Ovary (tissue), 9 donors: ENCODE measurements around the gene ARHGAP45. TPM values are rescaled to one million over a fixed set of nuclear protein-coding genes. Genes with fewer than 3 reads are reported as not detected.
A peak's percentile ranks its signal among the peaks of the same experiment; 100 is the strongest.

ENCODE experiments used
- DNase-seq, 5 donors: peaks; one replicate each; pipeline ENCODE4 v3.0.0-alpha.2; 2019 to 2020
- H3K27ac ChIP-seq, 2 donors: fragments of 200-600 bp; one replicate each; pipeline versions ENCODE4 v1.5.1 to v1.8.0; 2019 to 2022
- H3K27me3 ChIP-seq: fragments of 200-600 bp; one replicate; pipeline ENCODE4 v1.8.0; 2022
- H3K36me3 ChIP-seq: fragments of 200-600 bp; sonication (generic); one replicate; pipeline ENCODE4 v1.5.1; 2019
- H3K4me1 ChIP-seq: one replicate; pipeline ENCODE4 v1.8.1; 2013; ENCODE audit warnings: mild to moderate bottlenecking, moderate library complexity; ENCODE audit not compliant: insufficient read depth
- H3K4me3 ChIP-seq: fragments of 200-600 bp; sonication (generic); one replicate; pipeline ENCODE4 v1.5.1; 2017
- H3K9me3 ChIP-seq, 2 donors: fragments of 200-600 bp in 1 of 2; sonication (generic) in 1 of 2; one replicate each; pipeline versions ENCODE4 v1.5.1 to v1.8.1; 2013 to 2019; ENCODE audit warnings: mild to moderate bottlenecking in 1 of 2, moderate library complexity in 1 of 2
- EP300 ChIP-seq: sonication (generic); formaldehyde crosslinking; IDR thresholded peaks from one replicate; pipeline ENCODE4 v1.6.1; 2017; ENCODE audit warnings: antibody characterized with exemption
- POLR2A ChIP-seq: fragments of 450-650 bp; IDR thresholded peaks from one replicate; pipeline ENCODE4 v1.6.1; 2017; ENCODE audit warnings: antibody characterized with exemption, mild to moderate bottlenecking, moderate library complexity
- WGBS, 3 donors: extraction: QIAGEN DNeasy Blood & Tissue Kit in 1 of 3; methylation state at CpG; one replicate each; pipeline versions ENCODE4 v1.1.5 to v1.1.7; 2013 to 2017; 5-methylcytosine and 5-hydroxymethylcytosine counted together
- intact Hi-C, 4 donors: fragments of 100-400 bp; cut with DNase I; formaldehyde crosslinking; loops; one replicate each; pipeline versions ENCODE4 v1.11.0 to v1.15.1; 2022 to 2023
- polyA plus RNA-seq, 2 donors: library from polyadenylated mRNA; stranded (reverse); fragments of 200-250 nt in 1 of 2; fragments of 350-450 nt in 1 of 2; fragmentation: Illumina TruSeq in 1 of 2; extraction: RNeasy Lipid Tissue Mini Kit (QIAGEN cat#74804) in 1 of 2; gene quantifications; one replicate each; pipeline ENCODE4 v1.2.3, GENCODE V29; 2013 to 2014
- total RNA-seq, 7 donors: library from RNA; depleted of rRNA in 2 of 7; stranded (reverse); fragments of >200 nt in 2 of 7; fragmentation: NEBNext Ultra II Directional in 3 of 7; extraction: Animal tissue kit (Norgen Biotek cat#: 25700) in 3 of 7; gene quantifications; one replicate each; pipeline versions ENCODE4 v1.1.0 to v1.2.4, GENCODE V29; 2016 to 2023
- TF ChIP-seq, protein P1 (sequence below), 3 donors: fragments of 450-650 bp in 2 of 3; fragments of 200-600 bp in 1 of 3; IDR thresholded peaks; one replicate each; pipeline versions ENCODE4 v1.5.1 to v1.8.0; 2016 to 2022; ENCODE audit warnings: antibody characterized with exemption in 3 of 3, mild to moderate bottlenecking in 1 of 3
- donor health status: DM: no; HTN: no; CAD: no; lungs with moderate emphysema.
- donor health status: DM: no; HTN: no; CAD: no.
- donor health status: Bipolar disorder and iron deficiency.
- donor health status: DM: yes; HTN: yes; CAD: no.
- donor health status: DM: no; HTN: no; CAD: no.
- donor health status: DM: yes; HTN: yes; CAD: no.

ARHGAP45 gene
- total and polyA plus RNA-seq, 9 donors = 1.0 to 10.6 (median 7.0) TPM

DNA sequence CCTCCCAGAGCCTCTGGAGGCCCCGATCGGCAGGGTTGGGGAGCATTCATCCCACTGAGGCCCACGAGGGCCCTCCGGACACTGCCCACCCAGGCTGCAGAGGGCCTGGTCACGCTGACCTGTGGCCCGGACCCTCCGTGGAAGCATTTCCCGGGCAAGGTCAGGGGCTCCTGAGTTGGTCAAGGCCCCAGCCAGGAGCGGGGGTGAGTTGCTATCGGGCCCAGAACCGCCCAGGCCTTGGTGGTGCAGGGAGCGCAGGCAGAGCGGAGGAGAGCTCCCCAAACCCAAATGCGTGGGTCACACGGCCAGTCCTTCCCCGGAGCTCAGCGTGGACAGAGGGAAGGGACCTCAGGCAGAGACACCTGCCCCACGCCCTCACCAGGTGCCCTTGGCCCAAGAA lies 62.6 kb downstream of the ARHGAP45 start:
- no peak for DNase-seq
- H3K4me1 ChIP-seq = peaks cover 22% of the 10 kb centered on the region
- H3K9me3 ChIP-seq = no peaks in the 10 kb centered on the region
- H3K36me3 ChIP-seq = no peaks in the 10 kb centered on the region
- H3K27ac ChIP-seq = no peak overlapping the region
- H3K27me3 ChIP-seq = no peaks in the 10 kb centered on the region
- 80 to 84% (median 80%) methylated on average over 15 to 18 of the region's 18 CpGs for WGBS, 3 donors
- TF ChIP-seq POLR2A (no peak), EP300 (no peak)
- TF ChIP-seq, protein P1, sequence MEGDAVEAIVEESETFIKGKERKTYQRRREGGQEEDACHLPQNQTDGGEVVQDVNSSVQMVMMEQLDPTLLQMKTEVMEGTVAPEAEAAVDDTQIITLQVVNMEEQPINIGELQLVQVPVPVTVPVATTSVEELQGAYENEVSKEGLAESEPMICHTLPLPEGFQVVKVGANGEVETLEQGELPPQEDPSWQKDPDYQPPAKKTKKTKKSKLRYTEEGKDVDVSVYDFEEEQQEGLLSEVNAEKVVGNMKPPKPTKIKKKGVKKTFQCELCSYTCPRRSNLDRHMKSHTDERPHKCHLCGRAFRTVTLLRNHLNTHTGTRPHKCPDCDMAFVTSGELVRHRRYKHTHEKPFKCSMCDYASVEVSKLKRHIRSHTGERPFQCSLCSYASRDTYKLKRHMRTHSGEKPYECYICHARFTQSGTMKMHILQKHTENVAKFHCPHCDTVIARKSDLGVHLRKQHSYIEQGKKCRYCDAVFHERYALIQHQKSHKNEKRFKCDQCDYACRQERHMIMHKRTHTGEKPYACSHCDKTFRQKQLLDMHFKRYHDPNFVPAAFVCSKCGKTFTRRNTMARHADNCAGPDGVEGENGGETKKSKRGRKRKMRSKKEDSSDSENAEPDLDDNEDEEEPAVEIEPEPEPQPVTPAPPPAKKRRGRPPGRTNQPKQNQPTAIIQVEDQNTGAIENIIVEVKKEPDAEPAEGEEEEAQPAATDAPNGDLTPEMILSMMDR (IDR thresholded peaks at IDR 0.05) = no peak
- intact Hi-C loops = no loop called here
- H3K4me3 ChIP-seq = no peak overlapping the region

DNA sequence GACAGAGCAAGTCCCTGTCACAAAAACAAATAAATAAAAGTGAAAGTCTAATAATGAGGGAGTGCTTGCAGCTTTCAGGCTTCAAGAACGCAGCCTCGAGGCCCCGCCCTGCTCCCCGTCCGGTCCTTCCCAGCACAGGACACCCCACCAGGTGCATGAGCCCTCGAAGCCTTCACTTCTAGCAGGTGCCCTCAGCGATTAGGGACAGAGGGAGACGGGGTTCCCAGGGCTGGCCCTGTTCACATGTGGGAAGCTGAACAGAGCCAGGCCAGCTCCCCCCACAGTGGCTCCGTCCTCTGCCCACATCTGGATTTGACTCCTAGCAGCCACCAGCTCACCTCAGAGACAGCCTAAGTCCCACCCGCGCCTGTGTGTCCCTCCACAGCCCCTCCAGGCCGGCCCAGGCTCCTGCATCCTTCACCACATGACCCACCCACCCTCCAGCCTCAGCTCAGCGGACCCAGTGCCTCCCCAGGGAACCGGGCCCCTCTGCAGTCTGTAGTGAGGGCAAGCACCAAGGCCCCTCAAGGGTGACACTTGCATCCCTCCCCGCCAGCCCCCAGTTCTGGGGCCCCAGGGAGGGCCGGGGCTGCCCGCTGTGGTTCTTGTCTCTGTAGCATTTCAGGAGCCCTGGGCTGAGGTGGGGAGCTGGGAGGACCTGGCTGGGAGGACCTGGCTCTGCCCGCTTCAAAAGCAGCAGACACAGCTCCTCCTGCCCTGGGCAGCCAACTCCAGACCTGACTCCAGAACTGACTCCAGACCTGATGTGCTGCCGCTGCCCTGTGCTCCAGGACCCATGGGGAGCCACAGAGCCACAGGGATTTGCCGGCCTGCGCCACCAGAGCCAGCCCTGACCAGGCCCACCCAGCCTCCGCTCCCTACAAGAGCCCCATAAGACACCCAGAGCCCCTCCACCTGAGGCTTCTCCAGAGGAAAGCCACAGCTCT lies 64.1 kb downstream of the ARHGAP45 start:
- WGBS, 3 donors = 62 to 77% (median 68%) methylated on average over 19 to 22 of the region's 22 CpGs
- Histone ChIP-seq H3K9me3 (no peaks in the 10 kb centered on the region), H3K27ac (peak overlapping the region; percentile 40 to 79), H3K4me1 (peaks cover 22% of the 10 kb centered on the region), H3K27me3 (no peaks in the 10 kb centered on the region), H3K36me3 (no peaks in the 10 kb centered on the region), H3K4me3 (peak overlapping the region; percentile 67)
- intact Hi-C loops = loop anchor here in 1 of 4 donors (5.0 kb wide), 1 partner anchor 36 kb away; no protein-coding TSS in a partner anchor
- TF ChIP-seq, protein P1 (IDR thresholded peaks at IDR 0.05) = no peak
- no peak for TF ChIP-seq EP300
- TF ChIP-seq POLR2A = no peak
- peak in 1 of 5 donors; percentile 43 for DNase-seq

DNA sequence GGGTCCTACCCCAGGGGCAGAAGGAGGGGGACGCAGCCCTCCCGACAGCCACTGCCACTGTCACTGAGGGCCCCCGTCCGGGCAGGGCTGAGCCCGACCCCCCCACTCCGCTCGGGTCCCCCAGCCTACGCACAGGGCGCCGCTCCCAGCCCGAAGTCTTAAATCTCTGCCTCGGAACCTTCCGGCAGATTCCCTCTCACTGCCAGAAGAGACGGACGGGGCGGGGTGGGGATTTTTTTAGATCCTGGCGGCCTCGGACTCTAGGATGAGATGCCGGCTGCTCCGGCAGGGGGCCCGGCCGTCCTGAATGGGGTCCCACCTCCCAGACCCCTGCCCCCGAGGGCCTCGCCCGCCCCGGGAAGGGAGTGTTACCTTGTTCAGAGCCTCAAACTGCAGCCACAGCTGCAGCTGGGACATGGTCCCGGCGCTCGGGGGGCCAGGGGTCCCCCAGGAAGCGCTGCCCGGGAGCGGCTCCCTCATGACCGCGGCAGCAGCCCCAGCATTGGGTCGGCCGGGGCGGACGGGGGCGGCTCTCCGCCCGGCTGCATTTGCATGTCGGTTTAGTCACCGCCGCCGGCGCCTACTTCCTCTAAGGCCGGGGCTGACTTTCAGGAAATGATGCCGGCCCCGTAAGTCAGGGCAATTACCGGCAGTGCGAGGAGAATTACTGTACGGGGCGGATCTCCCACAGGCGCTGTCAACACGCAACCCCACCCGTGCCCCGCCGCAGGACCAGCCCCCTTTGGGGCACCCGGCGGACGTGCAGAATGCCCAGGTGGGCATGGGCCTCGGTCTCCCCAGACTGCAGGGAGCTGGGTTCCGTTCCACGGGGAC lies 65.0 kb downstream of the ARHGAP45 start:
- intact Hi-C loops = loop anchor here in 1 of 4 donors (5.0 kb wide), 1 partner anchor 35 kb away; no protein-coding TSS in a partner anchor
- TF ChIP-seq POLR2A (peak; percentile 14), EP300 (peak; percentile 95)
- TF ChIP-seq, protein P1 (IDR thresholded peaks at IDR 0.05) = peak in 2 of 3 donors; percentile 33 to 42
- Histone ChIP-seq H3K27ac (peak overlapping the region; percentile 79 to 83), H3K36me3 (no peaks in the 10 kb centered on the region), H3K9me3 (no peaks in the 10 kb centered on the region), H3K4me3 (peak overlapping the region; percentile 67), H3K4me1 (peaks cover 22% of the 10 kb centered on the region), H3K27me3 (no peaks in the 10 kb centered on the region)
- 1 to 3% (median 2%) methylated on average over 37 to 64 of the region's 64 CpGs for WGBS, 3 donors
- DNase-seq = peak; percentile 76 to 84 (median 79)
